ENCODE measurements around the gene HIP1. TPM values are rescaled to one million over a fixed set of nuclear protein-coding genes. Genes with fewer than 3 reads are reported as not detected.

Gene HIP1
- total and polyA plus RNA-seq, 2 of the 4 experiments (the other 2 are of a cell fraction): 6.8 to 10.0 TPM

GRCh38 chr7:75667938-75668337, 70.8 kb downstream of the HIP1 start:
- in situ Hi-C loops (cut with MboI; ENCODE audit: low sequenced_read_pairs): no loop called here
- DNase-seq: no peak
- H3K9me1 ChIP-seq (ENCODE audit: insufficient read depth, low read length): peaks cover 3% of the 10 kb centered on the region; the same call in 1 of the 2 replicates
- H3K4me1 ChIP-seq (ENCODE audit: control insufficient read depth, insufficient read depth, low read length): no peaks in the 10 kb centered on the region
- intact Hi-C loops (cut with micrococcal nuclease): no loop called here
- no peaks in the 10 kb centered on the region for H3K27me3 ChIP-seq (ENCODE audit: control insufficient read depth, insufficient read depth, low read length)
- H3K56ac ChIP-seq (ENCODE audit: extremely low read depth, insufficient read depth, low read length): no peak overlapping the region
- H2AK5ac ChIP-seq (ENCODE audit: low read depth, low read length): peak overlapping the region; percentile 4; the same call in 1 of the 2 replicates
- no peak overlapping the region; the same call in 2 of the 3 replicates for H2BK15ac ChIP-seq (ENCODE audit: low read depth, low read length)
- BruUV-seq (replicated peaks): no TSS peak
- dilution Hi-C loops (cut with HindIII; ENCODE audit: low sequenced_read_pairs, unreplicated experiment): no loop called here
- peaks cover 4 to 5% of the 10 kb centered on the region in 2 experiments; a peak in 2 of 4 replicates for H3K79me1 ChIP-seq (ENCODE audit: low read depth in 1 of 2, low read length in 2 of 2)
- no peak overlapping the region for H2BK120ac ChIP-seq (ENCODE audit: low read depth, low read length)
- no peak overlapping the region for H2BK5ac ChIP-seq (ENCODE audit: low read depth, low read length, poor library complexity, severe bottlenecking)
- H3K14ac ChIP-seq (replicated peaks; ENCODE audit: low read depth, low read length): no peak overlapping the region
- H3K36me3 ChIP-seq (ENCODE audit: control insufficient read depth, insufficient read depth, low read length): no peaks in the 10 kb centered on the region
- no peaks in the 10 kb centered on the region for H4K20me1 ChIP-seq (ENCODE audit: insufficient read depth, low read length)
- no peak overlapping the region for H4K91ac ChIP-seq (ENCODE audit: insufficient read depth, low read depth, low read length)
- H3K4me2 ChIP-seq (ENCODE audit: low read depth, low read length): no peak overlapping the region
- no peak overlapping the region for H2AFZ ChIP-seq (replicated peaks; ENCODE audit: low read length, poor library complexity)
- no peak overlapping the region for H3K18ac ChIP-seq (ENCODE audit: low read depth, low read length)
- H3K4me3 ChIP-seq (ENCODE audit: insufficient read depth, low read depth, low read length): no peak overlapping the region
- TF ChIP-seq POLR2A (IDR thresholded peaks at IDR 0.05; ENCODE audit: low read depth, low read length) (no peak), CTCF (conservative IDR thresholded peaks at IDR 0.05; ENCODE audit: low read depth, low read length) (no peak), USF2 (IDR thresholded peaks at IDR 0.05; ENCODE audit: low read depth, low read length) (no peak), ELK1 (IDR thresholded peaks at IDR 0.05; ENCODE audit: borderline replicate concordance, low read depth, low read length) (no peak), RAD21 (IDR thresholded peaks at IDR 0.05; ENCODE audit: low read length) (no peak), MXI1 (IDR thresholded peaks at IDR 0.05; ENCODE audit: borderline replicate concordance, low read depth, low read length) (no peak), FOS (IDR thresholded peaks at IDR 0.05; ENCODE audit: low read depth, low read length) (no peak), MAZ (IDR thresholded peaks at IDR 0.05; ENCODE audit: borderline replicate concordance, low read depth, low read length) (no peak), CEBPB (IDR thresholded peaks at IDR 0.05; ENCODE audit: low read depth, low read length) (no peak), NFE2L2 (IDR thresholded peaks at IDR 0.05; ENCODE audit: low read depth, low read length) (no peak), RCOR1 (IDR thresholded peaks at IDR 0.05; ENCODE audit: insufficient replicate concordance, low read length) (no peak), SMC3 (IDR thresholded peaks at IDR 0.05; ENCODE audit: low read depth, low read length) (no peak), RFX5 (IDR thresholded peaks at IDR 0.05; ENCODE audit: low read depth, low read length) (no peak), CHD1 (IDR thresholded peaks at IDR 0.05; ENCODE audit: low read depth, low read length) (no peak), BHLHE40 (IDR thresholded peaks at IDR 0.05; ENCODE audit: low read depth, low read length) (no peak), MAFK (IDR thresholded peaks at IDR 0.05; ENCODE audit: low read depth, low read length) (no peak)
- ChIA-PET POLR2A (ENCODE audit: unreplicated experiment) (no interaction called here), CTCF (no interaction called here)
- H3K4ac ChIP-seq (ENCODE audit: low read depth, low read length): no peak overlapping the region
- 35% methylated on average over 2 of the region's 4 CpGs; no CpG with 5 or more reads in 1 of the 2 experiments for WGBS, 2 experiments (ENCODE audit: extremely low coverage in 2 of 2, insufficient read length in 1 of 2)
- no peak overlapping the region for H3K9ac ChIP-seq (ENCODE audit: low read depth, low read length)
- no peak overlapping the region for H3K27ac ChIP-seq (ENCODE audit: insufficient read depth, low read length)
- ATAC-seq (ENCODE audit: low read depth): no peak
- no peaks in the 10 kb centered on the region for H3K9me3 ChIP-seq (ENCODE audit: control insufficient read depth, insufficient read depth, low read length)
- no peak overlapping the region for H3K23ac ChIP-seq (ENCODE audit: low read depth, low read length)
- no peak overlapping the region for H4K5ac ChIP-seq (ENCODE audit: low read depth, low read length)
- no peak overlapping the region for H2BK20ac ChIP-seq (ENCODE audit: low read depth, low read length)
- no peak overlapping the region for H4K8ac ChIP-seq (ENCODE audit: low read depth in 2 of 2, low read length in 2 of 2)
- H2AK9ac ChIP-seq (replicated peaks; ENCODE audit: low read depth, low read length, poor library complexity): no peak overlapping the region
